ENCODE measurements around the gene GIPC2. TPM values are rescaled to one million over a fixed set of nuclear protein-coding genes. Genes with fewer than 3 reads are reported as not detected.

Gene GIPC2
- total RNA-seq, 6 donors from 2014 or later = 0.33 to 4.1 (median 1.8) TPM

GRCh38 chr1:78092643-78093042 is 46.9 kb downstream of the GIPC2 start:
- no peak for DNase-seq
- Histone ChIP-seq H3K36me3 (no peaks in the 10 kb centered on the region), H3K27ac (no peak overlapping the region), H3K4me1 (peaks cover 0 to 10% (median 0%) of the 10 kb centered on the region in 4 donors), H3K4me3 (no peak overlapping the region), H3K9me3 (no peaks in the 10 kb centered on the region), H3K27me3 (no peaks in the 10 kb centered on the region)
- 71 to 93% methylated on average over 1 of the region's 1 CpG for WGBS, 2 donors
- ATAC-seq (ENCODE audit: low FRiP score in 2 of 2) = no peak
- no peak for TF ChIP-seq EP300 (IDR thresholded peaks at IDR 0.05)
- TF ChIP-seq POLR2A (IDR thresholded peaks at IDR 0.05) = no peak
- TF ChIP-seq POLR2AphosphoS5 (IDR thresholded peaks at IDR 0.05) = no peak

GRCh38 chr1:78093560-78093959 is 47.8 kb downstream of the GIPC2 start:
- TF ChIP-seq CTCF (IDR thresholded peaks at IDR 0.05) = no peak
- TF ChIP-seq EP300 (IDR thresholded peaks at IDR 0.05) = no peak
- TF ChIP-seq POLR2AphosphoS5 (IDR thresholded peaks at IDR 0.05) = no peak
- no peak for TF ChIP-seq POLR2A (IDR thresholded peaks at IDR 0.05)
- DNase-seq = no peak
- 89 to 100% methylated on average over 1 of the region's 1 CpG for WGBS, 2 donors

GRCh38 chr1:78094639-78095038 is 48.9 kb downstream of the GIPC2 start:
- no peak overlapping the region for H3K4me3 ChIP-seq
- 88 to 89% methylated on average over 1 of the region's 1 CpG for WGBS, 2 donors
- no peaks in the 10 kb centered on the region for H3K27me3 ChIP-seq
- no peak for DNase-seq
- no peaks in the 10 kb centered on the region for H3K9me3 ChIP-seq
- H3K4me1 ChIP-seq = peaks cover 0 to 10% (median 0%) of the 10 kb centered on the region in 4 donors
- no peak for TF ChIP-seq POLR2A (IDR thresholded peaks at IDR 0.05)
- no peak for TF ChIP-seq EP300 (IDR thresholded peaks at IDR 0.05)
- TF ChIP-seq CTCF (IDR thresholded peaks at IDR 0.05) = no peak
- no peak for TF ChIP-seq POLR2AphosphoS5 (IDR thresholded peaks at IDR 0.05)
- no peak for ATAC-seq (ENCODE audit: low FRiP score in 2 of 2)
- no peak overlapping the region for H3K27ac ChIP-seq
- no peaks in the 10 kb centered on the region for H3K36me3 ChIP-seq

More at GRCh38 chr1:78093560-78093959, 47.8 kb downstream of the GIPC2 start:
- no peaks in the 10 kb centered on the region for H3K27me3 ChIP-seq
- H3K4me1 ChIP-seq = peaks cover 0 to 10% (median 0%) of the 10 kb centered on the region in 4 donors
- H3K27ac ChIP-seq = no peak overlapping the region
- H3K4me3 ChIP-seq = no peak overlapping the region
- H3K9me3 ChIP-seq = no peaks in the 10 kb centered on the region
- H3K36me3 ChIP-seq = no peaks in the 10 kb centered on the region
- ATAC-seq (ENCODE audit: low FRiP score in 2 of 2) = no peak

GRCh38 chr1:78095593-78095992 is 49.8 kb downstream of the GIPC2 start:
- no peak overlapping the region for H3K4me3 ChIP-seq
- no peaks in the 10 kb centered on the region for H3K27me3 ChIP-seq
- H3K9me3 ChIP-seq = no peaks in the 10 kb centered on the region
- H3K27ac ChIP-seq = no peak overlapping the region
- WGBS, 2 donors = 75 to 85% methylated on average over 2 of the region's 2 CpGs
- H3K4me1 ChIP-seq = peaks cover 0 to 10% (median 0%) of the 10 kb centered on the region in 4 donors
- TF ChIP-seq CTCF (IDR thresholded peaks at IDR 0.05) = no peak
- TF ChIP-seq POLR2A (IDR thresholded peaks at IDR 0.05) = no peak
- no peak for TF ChIP-seq EP300 (IDR thresholded peaks at IDR 0.05)
- no peak for TF ChIP-seq POLR2AphosphoS5 (IDR thresholded peaks at IDR 0.05)
- ATAC-seq (ENCODE audit: low FRiP score in 2 of 2) (no peak), DNase-seq (no peak)
- no peaks in the 10 kb centered on the region for H3K36me3 ChIP-seq

- Histone ChIP-seq H3K36me3 (no peaks in the 10 kb centered on the region), H3K4me3 (no peak overlapping the region), H3K9me3 (no peaks in the 10 kb centered on the region), H3K27me3 (no peaks in the 10 kb centered on the region), H3K4me1 (peaks cover 0 to 10% (median 0%) of the 10 kb centered on the region in 4 donors), H3K27ac (no peak overlapping the region)
- ATAC-seq (ENCODE audit: low FRiP score in 2 of 2) = no peak
- TF ChIP-seq POLR2AphosphoS5 (IDR thresholded peaks at IDR 0.05) = no peak
- TF ChIP-seq EP300 (IDR thresholded peaks at IDR 0.05) = no peak
- TF ChIP-seq CTCF (IDR thresholded peaks at IDR 0.05) = no peak
- TF ChIP-seq POLR2A (IDR thresholded peaks at IDR 0.05) = no peak
- DNase-seq = no peak
These were observed 50.3 kb downstream of the GIPC2 start for GRCh38 chr1:78096017-78096416.
